HG03064 (cell line): ENCODE results near the gene MAML3.

Source experiments
- ATAC-seq: cut with Tn5 transposase; IDR thresholded peaks from one replicate; pipeline ENCODE4 v1.9.1; 2021; ENCODE audit warnings: low read depth; ENCODE audit not compliant: unreplicated experiment

MAML3 gene

DNA sequence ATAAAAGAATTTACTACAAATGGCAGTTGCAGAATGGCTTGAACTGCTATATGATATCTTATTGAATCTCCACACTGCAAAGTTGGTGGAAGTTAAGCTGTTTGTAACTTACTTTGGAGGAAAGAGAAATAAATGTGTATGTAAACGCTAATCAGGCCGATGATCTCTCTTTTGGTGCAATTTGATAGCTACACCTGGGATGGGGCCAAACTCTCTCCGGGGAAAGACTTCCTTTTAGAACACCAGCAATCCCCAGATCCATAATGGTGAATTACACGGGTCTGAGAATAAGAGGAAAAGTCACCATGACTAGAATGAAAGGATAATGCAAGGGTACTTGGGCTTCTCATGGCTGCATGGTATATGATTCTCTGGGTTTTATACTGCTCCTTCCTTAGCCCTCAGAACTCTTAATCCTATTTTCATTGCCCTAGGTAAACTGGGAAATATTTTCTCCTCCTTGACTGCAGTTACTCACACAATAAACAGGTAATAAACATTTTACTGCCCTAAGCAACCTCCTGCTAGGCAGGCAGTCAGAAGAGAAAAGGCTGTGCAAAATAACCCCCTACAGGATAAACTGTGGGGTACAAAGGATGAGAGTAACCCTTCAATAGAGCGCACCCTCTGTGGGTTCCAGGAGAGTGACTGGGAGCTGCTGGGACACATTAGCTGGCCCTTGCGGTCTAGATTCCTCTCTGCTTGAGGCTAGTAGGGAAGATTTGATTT lies 379.1 kb downstream of the MAML3 start:
- no peak for ATAC-seq

- ATAC-seq, result no peak
These were observed 380.2 kb downstream of the MAML3 start for GRCh38 chr4:139773560-139774318.

GRCh38 chr4:139770361-139770760 lies 383.6 kb downstream of the MAML3 start:
- no peak for ATAC-seq

GRCh38 chr4:139769364-139769763 lies 384.6 kb downstream of the MAML3 start:
- no peak for ATAC-seq

- no peak for ATAC-seq
These were observed 385.1 kb downstream of the MAML3 start for GRCh38 chr4:139768896-139769295.

DNA sequence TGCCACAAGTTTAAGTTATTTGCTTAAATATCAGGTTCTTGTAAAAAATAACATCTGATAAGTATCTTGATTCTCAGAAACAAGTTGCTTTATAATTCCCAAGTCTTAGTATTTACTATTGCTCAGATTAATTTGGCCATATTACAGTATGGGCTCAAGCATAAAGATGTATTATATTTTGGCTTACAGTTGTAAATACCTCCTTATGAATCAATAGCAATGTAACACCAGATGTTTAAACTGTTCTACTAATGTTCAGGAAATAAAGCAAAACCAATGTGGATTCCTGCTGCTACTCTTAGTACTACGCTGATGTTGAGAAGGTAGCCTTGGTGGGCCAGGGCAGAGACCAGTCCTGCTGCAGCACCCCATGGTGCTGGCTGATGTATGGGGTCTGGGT lies 385.6 kb downstream of the MAML3 start:
- ATAC-seq, result no peak

DNA sequence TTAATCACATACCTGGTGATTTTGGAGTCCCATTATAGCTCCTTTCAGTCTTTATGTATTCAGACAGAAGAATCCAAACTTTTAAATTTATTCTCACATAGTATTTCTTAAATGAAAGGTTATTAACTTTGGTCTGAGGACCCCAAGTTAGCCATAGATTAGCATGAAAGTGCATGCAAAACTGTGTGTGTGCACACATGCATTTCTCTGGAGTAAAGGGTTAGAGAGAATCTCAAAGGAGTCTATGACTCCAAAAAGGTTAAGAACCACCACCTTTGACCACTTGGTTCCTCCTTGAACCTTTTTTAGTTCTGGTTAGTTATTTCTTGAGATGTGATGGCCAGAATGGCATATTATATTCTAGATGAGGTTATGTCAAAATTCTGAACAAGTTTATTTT lies 386.4 kb downstream of the MAML3 start:
- no peak for ATAC-seq

DNA sequence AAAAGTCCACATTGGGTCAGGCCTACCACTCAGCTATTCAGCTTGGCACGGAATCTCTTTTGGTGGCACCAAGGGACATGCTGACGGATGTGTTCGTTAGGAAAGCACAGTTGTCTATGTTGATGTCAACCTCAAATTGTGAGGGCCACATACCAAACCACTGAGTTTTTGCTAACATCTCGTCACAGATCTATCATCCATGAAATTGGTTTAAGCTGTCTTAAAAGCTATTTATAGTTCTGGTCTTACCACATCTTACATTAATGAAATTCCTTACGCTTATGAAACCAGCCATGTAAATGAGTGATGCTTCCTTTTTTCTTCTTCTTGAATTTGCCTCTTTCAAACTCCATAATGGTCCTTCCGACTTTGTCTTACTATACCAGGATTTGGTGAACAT lies 386.8 kb downstream of the MAML3 start:
- ATAC-seq, result no peak

DNA sequence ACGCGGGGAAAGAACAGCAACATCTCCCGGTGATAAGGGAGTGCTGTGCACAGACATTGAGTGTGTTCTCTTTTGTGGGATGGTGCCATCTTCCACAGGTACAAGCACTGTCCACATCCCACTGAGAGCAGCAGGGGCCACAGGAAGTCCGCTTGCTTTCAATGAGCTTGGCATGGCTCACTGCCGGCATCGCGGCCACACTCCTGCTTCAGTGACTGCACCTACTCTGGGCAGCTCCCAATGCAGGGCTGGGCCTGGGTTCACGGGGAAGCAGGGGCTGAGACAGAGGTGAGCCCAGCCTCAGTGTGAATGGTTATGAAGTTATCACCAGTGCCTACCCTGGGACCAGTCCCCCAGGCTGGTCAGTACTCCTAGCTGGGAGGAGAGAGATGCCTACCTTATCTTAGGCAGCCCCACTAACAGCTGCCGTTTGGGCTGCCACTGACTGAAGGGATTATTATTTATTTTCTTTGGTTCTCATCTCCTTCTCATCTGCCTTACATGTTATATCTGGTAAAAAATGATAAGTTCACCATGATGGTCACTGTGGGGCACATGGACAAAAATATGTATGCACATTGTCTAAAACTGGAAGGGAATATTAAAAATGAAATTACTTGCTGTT lies 389.2 kb downstream of the MAML3 start:
- no peak for ATAC-seq

- no peak for ATAC-seq
These were observed 389.8 kb downstream of the MAML3 start for GRCh38 chr4:139764182-139764581.

GRCh38 chr4:139763672-139764071 lies 390.3 kb downstream of the MAML3 start:
- ATAC-seq, result no peak

DNA sequence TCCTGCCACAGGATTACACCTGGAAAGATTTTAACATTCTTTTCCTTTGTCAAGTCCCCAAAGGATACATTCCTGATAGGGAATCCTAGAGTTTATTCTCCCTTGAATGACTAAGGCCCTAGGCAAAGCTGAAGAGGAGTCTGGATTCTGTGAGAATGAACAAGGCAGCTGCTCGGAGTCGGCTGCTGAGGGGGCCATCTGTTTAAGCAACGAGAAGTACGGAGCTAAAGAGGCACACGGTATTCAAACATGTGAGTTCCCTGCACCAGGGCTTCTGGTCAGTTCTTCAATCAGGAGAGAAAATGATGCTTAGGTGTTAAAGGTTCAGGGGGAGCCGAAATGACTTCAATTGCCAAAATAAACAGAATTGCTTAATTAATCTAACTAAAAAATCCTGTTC lies 390.8 kb downstream of the MAML3 start:
- no peak for ATAC-seq

GRCh38 chr4:139762720-139763119 lies 391.3 kb downstream of the MAML3 start:
- no peak for ATAC-seq

DNA sequence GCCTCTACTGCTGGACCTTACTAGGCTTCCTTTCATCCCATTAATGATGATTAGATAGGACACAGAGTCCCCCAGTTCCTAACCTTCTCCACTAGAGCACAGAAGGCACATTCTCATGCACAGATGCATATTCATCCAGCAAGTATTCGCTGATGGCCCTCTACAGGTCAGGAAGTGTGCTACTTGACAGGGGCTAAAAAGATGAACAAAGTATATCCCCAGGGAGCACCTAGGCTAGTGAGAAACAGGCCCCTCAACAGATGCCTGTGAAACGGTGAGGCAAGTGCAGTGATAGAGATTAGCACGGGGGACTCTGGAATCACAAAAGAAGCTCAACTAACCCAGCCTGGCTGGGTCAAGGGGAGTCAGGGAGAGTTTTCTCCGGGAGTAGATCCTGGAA lies 392.5 kb downstream of the MAML3 start:
- no peak for ATAC-seq

- ATAC-seq, result no peak
These were observed 393.4 kb downstream of the MAML3 start for GRCh38 chr4:139760567-139760966.

DNA sequence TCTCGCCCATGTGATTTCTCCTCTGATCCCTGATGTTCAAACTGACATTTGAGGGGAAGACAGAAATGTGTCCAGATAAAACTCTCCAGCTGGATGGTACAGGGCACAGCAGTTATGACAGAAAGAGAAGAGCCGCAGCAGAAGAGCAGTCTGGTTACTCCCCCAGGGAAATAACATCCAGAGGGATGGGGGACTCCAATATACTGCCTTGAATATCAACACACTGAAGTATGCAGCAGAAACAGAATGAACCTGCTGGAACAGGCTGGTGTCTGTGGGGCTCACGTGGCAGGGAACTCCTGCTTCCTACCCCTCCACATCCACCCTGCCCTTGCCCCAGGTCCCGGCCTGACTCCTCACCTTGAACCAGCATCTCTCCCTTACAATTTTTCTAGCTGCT lies 394.9 kb downstream of the MAML3 start:
- no peak for ATAC-seq

DNA sequence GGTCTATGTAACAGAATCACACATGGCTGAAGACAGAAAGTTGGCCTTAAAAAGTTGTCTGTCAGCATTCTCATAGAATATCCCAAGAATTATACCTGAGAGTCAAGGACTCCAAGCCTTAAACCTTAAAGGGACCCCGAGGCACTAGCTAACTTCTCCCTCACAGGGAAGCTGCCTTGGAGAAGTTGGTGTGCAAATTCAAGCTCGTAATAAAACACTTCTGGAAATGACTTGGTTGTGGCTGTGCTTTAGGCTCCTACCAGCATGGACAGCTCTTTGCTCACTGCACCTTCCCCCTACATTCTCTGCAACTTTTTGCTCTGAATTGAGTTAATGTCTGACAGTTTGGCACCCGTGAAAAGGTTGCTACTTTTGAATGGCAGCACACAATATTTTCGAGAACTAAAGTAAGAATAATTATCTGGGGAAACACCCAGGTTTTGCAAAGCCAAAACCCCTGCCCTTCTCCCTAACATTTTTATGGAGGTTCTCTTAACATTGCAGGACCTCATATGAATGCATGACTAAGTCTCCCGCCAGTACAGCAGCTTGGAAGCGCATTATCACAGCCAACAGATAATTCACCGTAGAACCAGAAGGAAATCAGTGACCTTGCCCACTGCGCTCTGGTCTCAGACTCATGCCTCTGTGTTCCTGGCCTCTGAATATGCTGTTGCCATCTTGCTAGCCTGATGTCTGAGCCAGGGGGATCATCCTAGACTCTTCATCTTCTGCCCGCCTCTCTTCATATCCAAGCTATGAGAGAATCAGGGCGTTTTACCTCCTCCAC lies 397.4 kb downstream of the MAML3 start:
- no peak for ATAC-seq

GRCh38 chr4:139754938-139755337 lies 399.0 kb downstream of the MAML3 start:
- ATAC-seq, result no peak

DNA sequence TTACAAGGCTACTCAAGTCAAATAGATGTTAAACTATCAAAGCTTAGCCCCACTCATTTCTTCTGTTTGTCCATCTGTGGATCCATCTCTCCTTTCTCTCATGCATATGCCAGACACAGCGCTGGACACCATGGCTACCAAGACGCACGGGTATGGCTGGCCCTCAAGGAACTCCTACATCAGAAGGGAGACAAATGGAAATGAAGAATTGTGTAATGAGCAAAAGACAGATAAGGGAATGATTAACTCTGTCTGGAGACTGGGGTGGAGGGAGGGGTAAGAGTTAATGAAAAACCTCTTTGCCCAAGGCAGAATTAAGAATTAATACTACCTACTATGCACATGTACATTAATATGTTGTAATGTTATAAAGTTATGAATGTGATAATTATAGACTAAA lies 400.3 kb downstream of the MAML3 start:
- ATAC-seq, result no peak

DNA sequence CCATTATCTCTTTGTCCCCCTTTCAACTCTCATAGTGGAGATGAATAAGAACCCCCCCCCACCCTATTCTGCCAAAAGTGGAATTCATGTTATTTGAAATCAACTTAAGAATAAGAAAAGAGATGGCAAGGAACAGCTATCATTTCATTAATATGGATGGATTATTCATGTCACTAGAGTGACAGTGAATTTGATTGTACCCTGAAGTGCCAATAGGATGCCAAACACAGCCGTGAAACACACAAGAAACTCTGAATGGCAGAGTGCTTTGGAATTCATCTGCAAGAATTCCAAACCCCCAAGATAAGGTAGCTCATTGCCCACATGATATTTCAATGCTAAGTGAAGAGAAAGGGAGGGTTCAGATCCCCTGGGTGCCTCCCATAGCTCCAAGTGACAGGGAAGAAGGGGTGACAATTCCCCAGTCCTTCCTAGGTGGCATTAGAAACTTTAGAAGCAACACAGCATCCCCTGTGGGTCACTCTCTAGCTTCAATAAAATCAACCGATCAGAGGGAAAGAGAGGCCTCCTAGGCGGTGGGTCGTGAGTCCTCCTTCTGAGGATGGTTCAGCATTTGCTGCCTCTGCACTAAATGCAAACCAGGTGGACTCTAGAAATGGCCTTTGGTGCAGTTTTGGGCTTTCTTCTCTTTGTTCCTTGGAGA lies 404.0 kb downstream of the MAML3 start:
- no peak for ATAC-seq
